ENCODE measurements around the gene SULT6B1. TPM values are rescaled to one million over a fixed set of nuclear protein-coding genes. Genes with fewer than 3 reads are reported as not detected.

The SULT6B1 gene
- total RNA-seq, 5 donors from 2014 or later (not counting 1 experiment from before 2014, with no cell fraction given), result not detected

GRCh38 chr2:37148325-37148724 lies 40.1 kb downstream of the SULT6B1 start:
- Histone ChIP-seq H3K36me3 (ENCODE audit: control insufficient read depth in 2 of 2, extremely low read depth in 1 of 2, insufficient read depth in 1 of 2, low read length in 1 of 2) (peaks cover 0 to 39% of the 10 kb centered on the region in 2 donors), H3K27me3 (replicated peaks in 1 of 2; ENCODE audit: control insufficient read depth in 2 of 2, extremely low read depth in 1 of 2, insufficient read depth in 2 of 2, low read length in 1 of 2) (no peaks in the 10 kb centered on the region), H3K4me3 (ENCODE audit: control insufficient read depth in 1 of 2, extremely low read depth in 1 of 2, low read length in 1 of 2) (no peak overlapping the region), H3K27ac (ENCODE audit: low read length) (no peak overlapping the region), H3K9me3 (no peaks in the 10 kb centered on the region), H3K4me1 (ENCODE audit: control insufficient read depth in 1 of 2, extremely low read depth in 1 of 2, insufficient read depth in 2 of 2, low read length in 2 of 2) (peaks cover 0 to 9% of the 10 kb centered on the region in 2 experiments)
- Mint-ChIP-seq H3K27me3 (no peaks in the 10 kb centered on the region), H3K9me3 (peaks cover 0 to 3% (median 2%) of the 10 kb centered on the region in 3 donors), H3K4me1 (peaks cover 36 to 45% (median 36%) of the 10 kb centered on the region in 3 donors), H3K4me3 (no peak overlapping the region), H3K36me3 (peaks cover 47% of the 10 kb centered on the region), H3K27ac (peak overlapping the region in 1 of 2 donors; percentile 8)
- ATAC-seq (replicated peaks in 1 of 4) (no peak), DNase-seq (no peak)
- POLR2A ChIA-PET, result no interaction called here
- CTCF ChIA-PET, result no interaction called here
- WGBS (ENCODE audit: insufficient coverage), result no CpG with 5 or more reads among the region's 7 CpGs

- Mint-ChIP-seq H3K9me3 (no peaks in the 10 kb centered on the region), H3K4me1 (peaks cover 16 to 25% (median 18%) of the 10 kb centered on the region in 3 donors), H3K27ac (no peak overlapping the region), H3K27me3 (no peaks in the 10 kb centered on the region), H3K36me3 (peaks cover 42% of the 10 kb centered on the region), H3K4me3 (no peak overlapping the region)
- Histone ChIP-seq H3K9me3 (no peaks in the 10 kb centered on the region), H3K36me3 (ENCODE audit: control insufficient read depth in 2 of 2, extremely low read depth in 1 of 2, insufficient read depth in 1 of 2, low read length in 1 of 2) (peaks cover 0 to 49% of the 10 kb centered on the region in 2 donors), H3K27me3 (replicated peaks in 1 of 2; ENCODE audit: control insufficient read depth in 2 of 2, extremely low read depth in 1 of 2, insufficient read depth in 2 of 2, low read length in 1 of 2) (no peaks in the 10 kb centered on the region), H3K4me3 (ENCODE audit: control insufficient read depth in 1 of 2, extremely low read depth in 1 of 2, low read length in 1 of 2) (no peak overlapping the region), H3K4me1 (ENCODE audit: control insufficient read depth in 1 of 2, extremely low read depth in 1 of 2, insufficient read depth in 2 of 2, low read length in 2 of 2) (peaks cover 0 to 9% of the 10 kb centered on the region in 2 experiments), H3K27ac (ENCODE audit: low read length) (no peak overlapping the region)
- CTCF ChIA-PET, result interaction anchor here in 1 of 2 donors (1.3 kb wide), 1 partner anchor 12 kb away, joined by 3 read pairs; no protein-coding TSS in a partner anchor
- POLR2A ChIA-PET, result interaction anchor here in 1 of 2 donors (0.7 kb wide), 1 partner anchor 9 kb away, joined by 9 read pairs; no protein-coding TSS in a partner anchor
- DNase-seq (no peak), ATAC-seq (replicated peaks in 1 of 4) (no peak)
- WGBS (ENCODE audit: insufficient coverage), result no CpG with 5 or more reads among the region's 2 CpGs
Measured at GRCh38 chr2:37146062-37146461, 42.4 kb downstream of the SULT6B1 start.

GRCh38 chr2:37143974-37144373 lies 44.5 kb downstream of the SULT6B1 start:
- no peaks in the 10 kb centered on the region for H3K9me3 ChIP-seq
- Mint-ChIP-seq H3K27ac (no peak overlapping the region), H3K4me3 (no peak overlapping the region), H3K36me3 (peaks cover 53% of the 10 kb centered on the region), H3K27me3 (no peaks in the 10 kb centered on the region), H3K4me1 (peaks cover under 1 to 8% (median 4%) of the 10 kb centered on the region in 3 donors), H3K9me3 (no peaks in the 10 kb centered on the region)
- no peaks in the 10 kb centered on the region for H3K27me3 ChIP-seq (replicated peaks in 1 of 2; ENCODE audit: control insufficient read depth in 2 of 2, extremely low read depth in 1 of 2, insufficient read depth in 2 of 2, low read length in 1 of 2)
- no peak for DNase-seq
- CTCF ChIA-PET, result no interaction called here
- WGBS (ENCODE audit: insufficient coverage), result no CpG with 5 or more reads among the region's 1 CpG
- H3K4me3 ChIP-seq (ENCODE audit: control insufficient read depth in 1 of 2, extremely low read depth in 1 of 2, low read length in 1 of 2), result no peak overlapping the region
- ATAC-seq (replicated peaks in 1 of 4), result no peak
- POLR2A ChIA-PET, result no interaction called here
- no peak overlapping the region for H3K27ac ChIP-seq (ENCODE audit: low read length)
- H3K36me3 ChIP-seq (ENCODE audit: control insufficient read depth in 2 of 2, extremely low read depth in 1 of 2, insufficient read depth in 1 of 2, low read length in 1 of 2), result peaks cover 0 to 61% of the 10 kb centered on the region in 2 donors
- H3K4me1 ChIP-seq (ENCODE audit: control insufficient read depth in 1 of 2, extremely low read depth in 1 of 2, insufficient read depth in 2 of 2, low read length in 2 of 2), result no peaks in the 10 kb centered on the region

- Mint-ChIP-seq H3K27ac (no peak overlapping the region), H3K4me1 (peaks cover 0 to 2% (median 0%) of the 10 kb centered on the region in 3 donors), H3K4me3 (no peak overlapping the region), H3K9me3 (no peaks in the 10 kb centered on the region), H3K36me3 (peaks cover 43% of the 10 kb centered on the region), H3K27me3 (no peaks in the 10 kb centered on the region)
- POLR2A ChIA-PET, result no interaction called here
- peaks cover 0 to 62% of the 10 kb centered on the region in 2 donors for H3K36me3 ChIP-seq (ENCODE audit: control insufficient read depth in 2 of 2, extremely low read depth in 1 of 2, insufficient read depth in 1 of 2, low read length in 1 of 2)
- DNase-seq, result no peak
- no peaks in the 10 kb centered on the region for H3K27me3 ChIP-seq (replicated peaks in 1 of 2; ENCODE audit: control insufficient read depth in 2 of 2, extremely low read depth in 1 of 2, insufficient read depth in 2 of 2, low read length in 1 of 2)
- H3K27ac ChIP-seq (ENCODE audit: low read length), result no peak overlapping the region
- CTCF ChIA-PET, result no interaction called here
- H3K9me3 ChIP-seq, result no peaks in the 10 kb centered on the region
- H3K4me3 ChIP-seq (ENCODE audit: control insufficient read depth in 1 of 2, extremely low read depth in 1 of 2, low read length in 1 of 2), result no peak overlapping the region
- no peak for ATAC-seq (replicated peaks in 1 of 4)
- no peaks in the 10 kb centered on the region for H3K4me1 ChIP-seq (ENCODE audit: control insufficient read depth in 1 of 2, extremely low read depth in 1 of 2, insufficient read depth in 2 of 2, low read length in 2 of 2)
Measured at GRCh38 chr2:37142546-37142945, 45.9 kb downstream of the SULT6B1 start.

- ChIA-PET CTCF (no interaction called here), POLR2A (interaction anchor here in 1 of 2 donors (0.5 kb wide), 1 partner anchor 18 kb away, joined by 7 read pairs; no protein-coding TSS in a partner anchor)
- H3K9me3 ChIP-seq, result no peaks in the 10 kb centered on the region
- Mint-ChIP-seq H3K9me3 (no peaks in the 10 kb centered on the region), H3K4me1 (peaks cover 3 to 11% (median 5%) of the 10 kb centered on the region in 3 donors), H3K27me3 (no peaks in the 10 kb centered on the region), H3K27ac (no peak overlapping the region), H3K4me3 (no peak overlapping the region), H3K36me3 (peaks cover 60% of the 10 kb centered on the region)
- H3K27me3 ChIP-seq (replicated peaks in 1 of 2; ENCODE audit: control insufficient read depth in 2 of 2, extremely low read depth in 1 of 2, insufficient read depth in 2 of 2, low read length in 1 of 2), result no peaks in the 10 kb centered on the region
- no peak overlapping the region for H3K4me3 ChIP-seq (ENCODE audit: control insufficient read depth in 1 of 2, extremely low read depth in 1 of 2, low read length in 1 of 2)
- 100% methylated on average over 2 of the region's 6 CpGs for whole genome bisulfite sequencing (ENCODE audit: insufficient coverage)
- H3K36me3 ChIP-seq (ENCODE audit: control insufficient read depth in 2 of 2, extremely low read depth in 1 of 2, insufficient read depth in 1 of 2, low read length in 1 of 2), result peaks cover 6 to 83% of the 10 kb centered on the region in 2 donors
- ATAC-seq (replicated peaks in 1 of 4) (no peak), DNase-seq (no peak)
- no peaks in the 10 kb centered on the region for H3K4me1 ChIP-seq (ENCODE audit: control insufficient read depth in 1 of 2, extremely low read depth in 1 of 2, insufficient read depth in 2 of 2, low read length in 2 of 2)
- H3K27ac ChIP-seq (ENCODE audit: low read length), result no peak overlapping the region
Measured at GRCh38 chr2:37132914-37133313, 55.6 kb downstream of the SULT6B1 start.

GRCh38 chr2:37125416-37125815 lies 63.1 kb downstream of the SULT6B1 start:
- Mint-ChIP-seq H3K36me3 (peaks cover 58% of the 10 kb centered on the region), H3K27ac (no peak overlapping the region)
- 100% methylated on average over 1 of the region's 2 CpGs for WGBS (ENCODE audit: insufficient coverage)

More at GRCh38 chr2:37125416-37125815, 63.1 kb downstream of the SULT6B1 start:
- no peaks in the 10 kb centered on the region for H3K27me3 ChIP-seq (replicated peaks in 1 of 2; ENCODE audit: control insufficient read depth in 2 of 2, extremely low read depth in 1 of 2, insufficient read depth in 2 of 2, low read length in 1 of 2)
- ChIA-PET CTCF (interaction anchor here in 1 of 2 donors (0.5 kb wide), 1 partner anchor 20 kb away, joined by 4 read pairs; no protein-coding TSS in a partner anchor), POLR2A (no interaction called here)
- H3K27ac ChIP-seq (ENCODE audit: low read length), result no peak overlapping the region
- H3K4me1 ChIP-seq (ENCODE audit: control insufficient read depth in 1 of 2, extremely low read depth in 1 of 2, insufficient read depth in 2 of 2, low read length in 2 of 2), result no peaks in the 10 kb centered on the region
- DNase-seq, result no peak
- peaks cover 9 to 54% of the 10 kb centered on the region in 2 donors for H3K36me3 ChIP-seq (ENCODE audit: control insufficient read depth in 2 of 2, extremely low read depth in 1 of 2, insufficient read depth in 1 of 2, low read length in 1 of 2)
- no peaks in the 10 kb centered on the region for H3K27me3 Mint-ChIP-seq
- no peaks in the 10 kb centered on the region for H3K9me3 ChIP-seq
- no peak overlapping the region for H3K4me3 ChIP-seq (ENCODE audit: control insufficient read depth in 1 of 2, extremely low read depth in 1 of 2, low read length in 1 of 2)
- H3K9me3 Mint-ChIP-seq, result no peaks in the 10 kb centered on the region
- no peak for ATAC-seq (replicated peaks in 1 of 4)
- peaks cover 3 to 9% (median 5%) of the 10 kb centered on the region in 3 donors for H3K4me1 Mint-ChIP-seq
- H3K4me3 Mint-ChIP-seq, result no peak overlapping the region

Measured in T-cell (primary cell).